Measurements from ENCODE around the gene TFDP1. TPM values are rescaled to one million over a fixed set of nuclear protein-coding genes. Genes with fewer than 3 reads are reported as not detected.

Gene TFDP1
- total RNA-seq, 2 experiments from 2014 or later: 87.9 to 119 TPM

- intact Hi-C loops (cut with micrococcal nuclease; ENCODE audit: unreplicated experiment): loop anchor here (10.0 kb wide), 1 partner anchor 620 kb away; no protein-coding TSS in a partner anchor
- H3K4me2 ChIP-seq (ENCODE audit: low read length): no peak overlapping the region
- no peaks in the 10 kb centered on the region for H3K79me2 ChIP-seq (ENCODE audit: insufficient read depth, low read depth, low read length)
- no peaks in the 10 kb centered on the region for H3K4me1 ChIP-seq (ENCODE audit: insufficient read depth, low read length, poor library complexity, severe bottlenecking)
- H3K4me3 ChIP-seq (ENCODE audit: low read depth, low read length, poor library complexity, severe bottlenecking): no peak overlapping the region
- ChIA-PET CTCF (ENCODE audit: unreplicated experiment) (no interaction called here), POLR2A (no interaction called here)
- no peaks in the 10 kb centered on the region for H3K36me3 ChIP-seq (ENCODE audit: insufficient read depth, low read length)
- no peak for TF ChIP-seq CTCF (conservative IDR thresholded peaks at IDR 0.05; ENCODE audit: low read length)
- TF ChIP-seq EZH2phosphoT487 (IDR thresholded peaks at IDR 0.05; ENCODE audit: borderline replicate concordance, low read depth, low read length): no peak
- DNase-seq (ENCODE audit: low spot score): no peak
- no TSS peak for BruUV-seq (replicated peaks)
- H3K27ac ChIP-seq (ENCODE audit: low read depth, low read length, poor library complexity, severe bottlenecking): no peak overlapping the region
- no peak overlapping the region for H2AFZ ChIP-seq (ENCODE audit: low read length)
- H3K9me3 ChIP-seq (ENCODE audit: low read length): no peaks in the 10 kb centered on the region
- H4K20me1 ChIP-seq (ENCODE audit: insufficient read depth, low read length): no peaks in the 10 kb centered on the region
- no peaks in the 10 kb centered on the region for H3K9me2 ChIP-seq (ENCODE audit: insufficient read depth, low read length)
Observed at GRCh38 chr13:113564331-113565023, 20.1 kb upstream of the TFDP1 start.

GRCh38 chr13:113565526-113566226 lies 18.9 kb upstream of the TFDP1 start:
- Histone ChIP-seq H4K20me1 (ENCODE audit: insufficient read depth, low read length) (no peaks in the 10 kb centered on the region), H3K79me2 (ENCODE audit: insufficient read depth, low read depth, low read length) (no peaks in the 10 kb centered on the region), H3K9me2 (ENCODE audit: insufficient read depth, low read length) (no peaks in the 10 kb centered on the region), H3K4me1 (ENCODE audit: insufficient read depth, low read length, poor library complexity, severe bottlenecking) (no peaks in the 10 kb centered on the region), H2AFZ (ENCODE audit: low read length) (no peak overlapping the region), H3K4me2 (ENCODE audit: low read length) (no peak overlapping the region), H3K4me3 (ENCODE audit: low read depth, low read length, poor library complexity, severe bottlenecking) (no peak overlapping the region), H3K36me3 (ENCODE audit: insufficient read depth, low read length) (no peaks in the 10 kb centered on the region), H3K27ac (ENCODE audit: low read depth, low read length, poor library complexity, severe bottlenecking) (no peak overlapping the region), H3K9me3 (ENCODE audit: low read length) (no peaks in the 10 kb centered on the region)
- no peak for TF ChIP-seq EZH2phosphoT487 (IDR thresholded peaks at IDR 0.05; ENCODE audit: borderline replicate concordance, low read depth, low read length)
- TF ChIP-seq CTCF (conservative IDR thresholded peaks at IDR 0.05; ENCODE audit: low read length): no peak
- CTCF ChIA-PET (ENCODE audit: unreplicated experiment): no interaction called here
- DNase-seq (ENCODE audit: low spot score): no peak
- no TSS peak for BruUV-seq (replicated peaks)
- intact Hi-C loops (cut with micrococcal nuclease; ENCODE audit: unreplicated experiment): loop anchor here (10.0 kb wide), 1 partner anchor 621 kb away; no protein-coding TSS in a partner anchor
- POLR2A ChIA-PET: no interaction called here

- intact Hi-C loops (cut with micrococcal nuclease; ENCODE audit: unreplicated experiment): loop anchor here (10.0 kb wide), 1 partner anchor 621 kb away; no protein-coding TSS in a partner anchor
- no peak for DNase-seq (ENCODE audit: low spot score)
- H3K36me3 ChIP-seq (ENCODE audit: insufficient read depth, low read length): no peaks in the 10 kb centered on the region
- H3K9me3 ChIP-seq (ENCODE audit: low read length): no peaks in the 10 kb centered on the region
- POLR2A ChIA-PET: no interaction called here
- no TSS peak for BruUV-seq (replicated peaks)
- no peaks in the 10 kb centered on the region for H3K4me1 ChIP-seq (ENCODE audit: insufficient read depth, low read length, poor library complexity, severe bottlenecking)
- no peaks in the 10 kb centered on the region for H4K20me1 ChIP-seq (ENCODE audit: insufficient read depth, low read length)
- TF ChIP-seq EZH2phosphoT487 (IDR thresholded peaks at IDR 0.05; ENCODE audit: borderline replicate concordance, low read depth, low read length) (no peak), CTCF (conservative IDR thresholded peaks at IDR 0.05; ENCODE audit: low read length) (no peak)
- no peak overlapping the region for H3K4me3 ChIP-seq (ENCODE audit: low read depth, low read length, poor library complexity, severe bottlenecking)
- CTCF ChIA-PET (ENCODE audit: unreplicated experiment): interaction anchor here (0.7 kb wide), 1 partner anchor 48 kb away, joined by 3 read pairs; no protein-coding TSS in a partner anchor
- no peaks in the 10 kb centered on the region for H3K79me2 ChIP-seq (ENCODE audit: insufficient read depth, low read depth, low read length)
- no peak overlapping the region for H3K4me2 ChIP-seq (ENCODE audit: low read length)
- no peak overlapping the region for H3K27ac ChIP-seq (ENCODE audit: low read depth, low read length, poor library complexity, severe bottlenecking)
- no peak overlapping the region for H2AFZ ChIP-seq (ENCODE audit: low read length)
- no peaks in the 10 kb centered on the region for H3K9me2 ChIP-seq (ENCODE audit: insufficient read depth, low read length)
Observed at GRCh38 chr13:113566227-113566561, 18.4 kb upstream of the TFDP1 start.
